ENCODE data around the gene RPS6KA3. TPM values are rescaled to one million over a fixed set of nuclear protein-coding genes. Genes with fewer than 3 reads are reported as not detected.
A peak's percentile ranks its signal among the peaks of the same experiment; 100 is the strongest.

The RPS6KA3 gene
- total and polyA plus RNA-seq, 7 donors = 18.0 to 41.9 (median 34.3) TPM

DNA sequence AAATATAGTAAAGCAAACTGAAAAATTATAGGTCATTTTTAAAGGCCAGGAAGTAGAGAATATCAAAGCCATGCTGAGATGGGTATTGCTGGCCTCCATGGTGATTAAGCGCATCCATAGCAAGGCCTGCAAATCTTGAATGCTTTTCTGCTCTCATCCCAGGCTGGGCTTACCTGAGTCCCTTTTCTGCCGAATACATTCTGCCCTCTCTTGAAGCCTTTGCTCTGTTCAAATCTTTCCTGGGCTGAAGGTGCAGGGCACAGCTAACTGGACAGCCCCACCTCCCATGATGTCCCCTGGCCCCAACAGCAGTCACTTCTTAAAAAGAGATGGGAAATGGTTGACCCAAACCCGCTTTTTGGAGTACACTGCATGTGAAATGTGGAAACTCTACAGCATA is 115.0 kb downstream of the RPS6KA3 start:
- H3K4me1 ChIP-seq = no peaks in the 10 kb centered on the region
- H3K36me3 ChIP-seq = peaks cover 0 to 21% (median 8%) of the 10 kb centered on the region in 4 donors
- WGBS, 2 donors = 98 to 99% methylated on average over 3 of the region's 3 CpGs
- no peak overlapping the region for H3K27ac ChIP-seq
- H3K27me3 ChIP-seq = no peaks in the 10 kb centered on the region
- DNase-seq = no peak
- no peak overlapping the region for H3K4me3 ChIP-seq
- H3K9me3 ChIP-seq = no peaks in the 10 kb centered on the region
- TF ChIP-seq, protein P1, sequence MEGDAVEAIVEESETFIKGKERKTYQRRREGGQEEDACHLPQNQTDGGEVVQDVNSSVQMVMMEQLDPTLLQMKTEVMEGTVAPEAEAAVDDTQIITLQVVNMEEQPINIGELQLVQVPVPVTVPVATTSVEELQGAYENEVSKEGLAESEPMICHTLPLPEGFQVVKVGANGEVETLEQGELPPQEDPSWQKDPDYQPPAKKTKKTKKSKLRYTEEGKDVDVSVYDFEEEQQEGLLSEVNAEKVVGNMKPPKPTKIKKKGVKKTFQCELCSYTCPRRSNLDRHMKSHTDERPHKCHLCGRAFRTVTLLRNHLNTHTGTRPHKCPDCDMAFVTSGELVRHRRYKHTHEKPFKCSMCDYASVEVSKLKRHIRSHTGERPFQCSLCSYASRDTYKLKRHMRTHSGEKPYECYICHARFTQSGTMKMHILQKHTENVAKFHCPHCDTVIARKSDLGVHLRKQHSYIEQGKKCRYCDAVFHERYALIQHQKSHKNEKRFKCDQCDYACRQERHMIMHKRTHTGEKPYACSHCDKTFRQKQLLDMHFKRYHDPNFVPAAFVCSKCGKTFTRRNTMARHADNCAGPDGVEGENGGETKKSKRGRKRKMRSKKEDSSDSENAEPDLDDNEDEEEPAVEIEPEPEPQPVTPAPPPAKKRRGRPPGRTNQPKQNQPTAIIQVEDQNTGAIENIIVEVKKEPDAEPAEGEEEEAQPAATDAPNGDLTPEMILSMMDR (IDR thresholded peaks at IDR 0.05) = no peak
- TF ChIP-seq POLR2A (IDR thresholded peaks at IDR 0.05) (no peak), POLR2AphosphoS5 (IDR thresholded peaks at IDR 0.05) (no peak), EP300 (IDR thresholded peaks at IDR 0.05) (no peak)
- intact Hi-C loops (cut with DNase I) = no loop called here

DNA sequence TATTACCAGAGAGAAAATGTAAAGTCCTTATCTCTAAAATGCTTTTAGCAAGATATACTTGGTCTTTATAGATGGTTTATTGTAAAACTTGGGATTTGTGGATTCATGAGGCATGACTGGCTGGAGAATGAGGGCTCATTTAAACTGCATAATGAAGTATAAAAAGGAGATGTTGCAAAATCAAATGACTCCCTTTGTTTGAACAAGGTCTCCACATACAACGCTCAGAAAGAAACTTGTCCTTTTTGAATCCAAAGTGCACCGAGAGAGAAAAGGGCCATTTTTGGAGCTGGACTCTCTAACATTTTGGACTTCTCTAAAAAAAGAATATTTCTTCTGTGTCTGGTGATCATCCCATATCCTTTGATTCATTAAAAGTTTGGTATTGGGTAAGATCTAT is 117.4 kb downstream of the RPS6KA3 start:
- no peak overlapping the region for H3K27ac ChIP-seq
- intact Hi-C loops (cut with DNase I) = no loop called here
- no peaks in the 10 kb centered on the region for H3K4me1 ChIP-seq
- H3K4me3 ChIP-seq = no peak overlapping the region
- peaks cover 0 to 4% (median under 1%) of the 10 kb centered on the region in 4 donors for H3K36me3 ChIP-seq
- TF ChIP-seq EP300 (IDR thresholded peaks at IDR 0.05) (no peak), POLR2A (IDR thresholded peaks at IDR 0.05) (no peak), POLR2AphosphoS5 (IDR thresholded peaks at IDR 0.05) (no peak)
- TF ChIP-seq, protein P1 (IDR thresholded peaks at IDR 0.05) = no peak
- 59 to 73% methylated on average over 2 of the region's 2 CpGs for WGBS, 2 donors
- no peaks in the 10 kb centered on the region for H3K9me3 ChIP-seq
- DNase-seq = no peak
- H3K27me3 ChIP-seq = no peaks in the 10 kb centered on the region

DNA sequence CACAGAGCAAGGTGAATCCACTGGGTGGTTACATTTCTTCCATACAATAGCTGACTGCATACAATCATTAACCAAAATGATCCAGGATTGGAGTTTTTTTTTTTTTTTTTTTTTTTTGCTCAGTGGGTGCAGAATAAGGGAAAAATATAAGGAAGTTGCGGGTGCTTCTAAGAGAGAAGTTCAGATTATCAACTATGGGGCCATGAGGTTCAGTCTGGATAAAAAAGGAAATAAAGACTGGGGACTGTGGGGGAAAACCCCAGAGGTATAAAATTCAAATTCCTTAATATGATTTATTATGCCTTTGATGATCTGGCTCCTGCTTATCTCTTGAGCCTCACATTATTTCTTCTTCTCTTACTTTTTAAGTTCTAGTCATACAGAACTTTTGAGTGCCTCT is 119.1 kb downstream of the RPS6KA3 start:
- intact Hi-C loops (cut with DNase I) = no loop called here

DNA sequence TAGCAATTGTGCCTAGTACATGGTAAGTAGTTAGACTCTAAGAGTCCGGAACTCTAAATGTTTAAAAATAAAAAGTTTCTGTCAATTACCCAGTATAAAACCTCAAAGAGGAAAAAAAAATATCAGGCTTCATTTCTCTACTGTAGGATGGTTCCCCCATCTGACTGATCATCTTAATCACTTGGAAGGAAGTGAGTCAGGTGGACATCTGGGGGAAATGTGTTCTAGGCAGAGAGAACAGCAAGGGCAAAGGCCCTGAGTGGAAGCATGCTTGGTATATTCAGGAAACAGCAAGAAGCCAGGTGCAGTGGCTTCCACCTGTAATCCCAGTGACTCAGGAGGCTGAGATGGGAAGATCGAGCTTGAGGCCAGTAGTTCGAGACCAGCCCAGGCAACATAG is 122.2 kb downstream of the RPS6KA3 start:
- no peaks in the 10 kb centered on the region for H3K27me3 ChIP-seq
- peaks cover 0 to 23% (median 5%) of the 10 kb centered on the region in 4 donors for H3K4me1 ChIP-seq
- no peaks in the 10 kb centered on the region for H3K36me3 ChIP-seq
- DNase-seq = no peak
- no peak overlapping the region for H3K4me3 ChIP-seq
- no peaks in the 10 kb centered on the region for H3K9me3 ChIP-seq
- intact Hi-C loops (cut with DNase I) = loop anchor here (5.0 kb wide), 1 partner anchor 123 kb away; the partner anchor contains the start of gene RPS6KA3
- TF ChIP-seq EP300 (IDR thresholded peaks at IDR 0.05) = no peak
- TF ChIP-seq POLR2AphosphoS5 (IDR thresholded peaks at IDR 0.05) = no peak
- TF ChIP-seq, protein P1 (IDR thresholded peaks at IDR 0.05) = no peak
- no peak for TF ChIP-seq POLR2A (IDR thresholded peaks at IDR 0.05)
- 79 to 84% methylated on average over 3 of the region's 3 CpGs for WGBS, 2 donors
- H3K27ac ChIP-seq = no peak overlapping the region

More for the DNA sequence above, 119.1 kb downstream of the RPS6KA3 start:
- no peak overlapping the region for H3K27ac ChIP-seq
- H3K4me3 ChIP-seq = no peak overlapping the region
- TF ChIP-seq EP300 (IDR thresholded peaks at IDR 0.05) (no peak), POLR2A (IDR thresholded peaks at IDR 0.05) (no peak), POLR2AphosphoS5 (IDR thresholded peaks at IDR 0.05) (no peak)
- TF ChIP-seq, protein P1 (IDR thresholded peaks at IDR 0.05) = no peak
- WGBS, 2 donors = 54 to 78% methylated on average over 1 of the region's 1 CpG
- no peaks in the 10 kb centered on the region for H3K9me3 ChIP-seq
- DNase-seq = no peak
- peaks cover 0 to 3% (median 0%) of the 10 kb centered on the region in 4 donors for H3K36me3 ChIP-seq
- H3K27me3 ChIP-seq = no peaks in the 10 kb centered on the region
- H3K4me1 ChIP-seq = peaks cover 0 to 2% (median 0%) of the 10 kb centered on the region in 4 donors

DNA sequence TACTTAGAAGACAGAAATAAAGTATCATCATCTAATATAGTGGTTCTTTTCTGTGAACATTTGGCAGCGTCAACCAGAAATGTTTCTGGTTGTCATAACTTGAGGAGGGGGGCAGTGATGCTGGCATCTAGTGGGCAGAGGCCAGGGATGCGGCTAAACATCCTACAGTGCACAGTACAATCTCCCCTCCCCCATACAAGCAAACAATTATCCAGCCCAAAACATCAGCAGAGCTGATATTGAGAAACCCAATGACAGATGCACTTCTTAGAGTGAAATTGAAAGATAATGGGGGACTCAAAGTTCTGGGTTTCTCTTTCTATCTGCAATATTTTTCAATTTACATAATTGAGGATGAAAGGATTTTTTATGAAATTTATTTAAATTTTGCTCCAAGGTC is 123.1 kb downstream of the RPS6KA3 start:
- 72 to 86% methylated on average over 2 of the region's 2 CpGs for WGBS, 2 donors
- TF ChIP-seq EP300 (IDR thresholded peaks at IDR 0.05) = no peak
- TF ChIP-seq POLR2A (IDR thresholded peaks at IDR 0.05) = no peak
- TF ChIP-seq POLR2AphosphoS5 (IDR thresholded peaks at IDR 0.05) = no peak
- TF ChIP-seq, protein P1 (IDR thresholded peaks at IDR 0.05) = no peak

More for the DNA sequence above, 123.1 kb downstream of the RPS6KA3 start:
- H3K27ac ChIP-seq = peak overlapping the region in 1 of 4 donors; percentile 90
- H3K27me3 ChIP-seq = no peaks in the 10 kb centered on the region
- H3K4me1 ChIP-seq = peaks cover 0 to 32% (median 9%) of the 10 kb centered on the region in 4 donors
- intact Hi-C loops (cut with DNase I) = loop anchor here (5.0 kb wide), 1 partner anchor 124 kb away; the partner anchor contains the start of gene RPS6KA3
- H3K4me3 ChIP-seq = no peak overlapping the region
- H3K9me3 ChIP-seq = no peaks in the 10 kb centered on the region
- no peaks in the 10 kb centered on the region for H3K36me3 ChIP-seq
- no peak for DNase-seq
